Liver (tissue), 9 donors: ENCODE results near the gene PIGR. TPM values are rescaled to one million over a fixed set of nuclear protein-coding genes. Genes with fewer than 3 reads are reported as not detected.

Experiments used
- DNase-seq: peaks from one replicate; pipeline ENCODE4 v3.0.0-alpha.2; 2017; ENCODE audit warnings: low spot score
- H3K27ac ChIP-seq, 2 donors: one replicate each; pipeline ENCODE4 v1.7.0; 2013; ENCODE audit warnings: inconsistent platforms in 2 of 2, low read length in 2 of 2, control low read depth in 1 of 2, low read depth in 1 of 2, mild to moderate bottlenecking in 1 of 2
- H3K27me3 ChIP-seq, 4 donors: one replicate each; pipeline versions ENCODE4 v1.6.1 to v1.7.0; 2013; ENCODE audit warnings: low read length in 3 of 4, inconsistent platforms in 1 of 4, mild to moderate bottlenecking in 1 of 4, moderate library complexity in 1 of 4; ENCODE audit not compliant: control insufficient read depth in 4 of 4, insufficient read depth in 4 of 4
- H3K36me3 ChIP-seq, 4 donors: one replicate each; pipeline versions ENCODE4 v1.6.1 to v1.7.0; 2013; ENCODE audit warnings: low read length in 3 of 4, mild to moderate bottlenecking in 3 of 4, low read depth in 1 of 4, moderate library complexity in 1 of 4; ENCODE audit not compliant: control insufficient read depth in 4 of 4, insufficient read depth in 3 of 4
- H3K4me1 ChIP-seq, 4 donors: one replicate each; pipeline versions ENCODE4 v1.6.1 to v1.7.0; 2013; ENCODE audit warnings: low read length in 3 of 4, mild to moderate bottlenecking in 3 of 4, moderate library complexity in 1 of 4; ENCODE audit not compliant: control insufficient read depth in 4 of 4, insufficient read depth in 4 of 4
- H3K4me3 ChIP-seq, 3 donors: one replicate each; pipeline versions ENCODE4 v1.6.1 to v1.7.0; 2013; ENCODE audit warnings: low read length in 3 of 3, control low read depth in 1 of 3, low read depth in 1 of 3, mild to moderate bottlenecking in 1 of 3
- H3K9ac ChIP-seq, 2 donors: one replicate each; pipeline ENCODE4 v1.7.0; 2013; ENCODE audit warnings: low read length in 2 of 2, mild to moderate bottlenecking in 2 of 2, moderate library complexity in 2 of 2, control low read depth in 1 of 2, low read depth in 1 of 2
- H3K9me3 ChIP-seq, 4 donors: one replicate each; pipeline versions ENCODE4 v1.6.1 to v1.7.0; 2013; ENCODE audit warnings: low read length in 3 of 4; ENCODE audit not compliant: control insufficient read depth in 4 of 4
- CTCF ChIP-seq: fragments of 150-350 bp; IDR thresholded peaks from 2 replicates; pipeline ENCODE4 v1.5.1; 2017; ENCODE audit warnings: improper control_type of control experiment, low read depth, low read length; ENCODE audit not compliant: missing input control
- FOXA2 ChIP-seq: IDR thresholded peaks from 2 replicates; pipeline ENCODE4 v1.6.1; 2016; ENCODE audit warnings: antibody characterized with exemption
- HNF4A ChIP-seq, 2 donors: conservative IDR thresholded peaks; 2 replicates each; pipeline ENCODE4 v1.6.1; 2016; ENCODE audit warnings: antibody characterized with exemption in 2 of 2, mild to moderate bottlenecking in 2 of 2
- HNF4G ChIP-seq: IDR thresholded peaks from 2 replicates; pipeline ENCODE4 v1.6.1; 2016; ENCODE audit warnings: antibody characterized with exemption
- RAD21 ChIP-seq, 2 donors: IDR thresholded peaks; 2 replicates each; pipeline ENCODE4 v1.6.1; 2016; ENCODE audit warnings: antibody characterized with exemption in 2 of 2, mild to moderate bottlenecking in 2 of 2
- RXRA ChIP-seq, 2 donors: IDR thresholded peaks; 2 replicates each; pipeline ENCODE4 v1.6.1; 2017 to 2018; ENCODE audit warnings: antibody characterized with exemption in 2 of 2, mild to moderate bottlenecking in 1 of 2
- SP1 ChIP-seq: IDR thresholded peaks from 2 replicates; pipeline ENCODE4 v1.6.1; 2018; ENCODE audit warnings: antibody characterized with exemption, mild to moderate bottlenecking
- ZBTB33 ChIP-seq: IDR thresholded peaks from 2 replicates; pipeline ENCODE4 v1.6.1; 2016; ENCODE audit warnings: antibody characterized with exemption
- WGBS: extraction: QIAGEN DNeasy Blood & Tissue Kit; methylation state at CpG from one replicate; pipeline ENCODE4 v1.1.7; 2013; 5-methylcytosine and 5-hydroxymethylcytosine counted together
- polyA plus RNA-seq, 2 donors: library from polyadenylated mRNA; stranded (reverse) in 1 of 2; unstranded in 1 of 2; fragments of 200-250 nt in 1 of 2; fragments of >200 nt in 1 of 2; fragmentation: Nextera tagmentation in 1 of 2; extraction: Ambion mirVana in 1 of 2; gene quantifications; one replicate each; pipeline versions ENCODE4 v1.2.1 to v1.2.3, GENCODE V29; 2013 to 2015
- total RNA-seq, 2 donors: library from RNA; depleted of rRNA; stranded (reverse); fragments of >200 nt; gene quantifications; one replicate each; pipeline ENCODE4 v1.2.3, GENCODE V29; 2014
- donor health status: healthy.
- donor health status: healthy.
- donor health status: healthy.
- donor health status: healthy.
- donor health status: healthy.

PIGR gene
- total and polyA plus RNA-seq, 4 donors = 0.09 to 43.3 (median 14.1) TPM

- no peak for TF ChIP-seq ZBTB33
- no peak for TF ChIP-seq SP1
Measured at GRCh38 chr1:206937425-206937824, 8.8 kb downstream of the PIGR start (continued).

GRCh38 chr1:206935491-206936067, 10.7 kb downstream of the PIGR start:
- Histone ChIP-seq H3K4me1 (no peaks in the 10 kb centered on the region), H3K9ac (no peak overlapping the region), H3K9me3 (no peaks in the 10 kb centered on the region), H3K27ac (no peak overlapping the region), H3K27me3 (no peaks in the 10 kb centered on the region), H3K4me3 (no peak overlapping the region), H3K36me3 (peaks cover 0 to 2% (median 0%) of the 10 kb centered on the region in 4 donors)
- DNase-seq = peak; percentile 82
- WGBS = 48% methylated on average over 19 of the region's 19 CpGs
- TF ChIP-seq RXRA (IDR thresholded peaks at IDR 0.05) (peak in 1 of 2 donors; percentile 23), CTCF (peak; percentile 99), HNF4A (conservative IDR thresholded peaks at IDR 0.05) (no peak), HNF4G (no peak), RAD21 (IDR thresholded peaks at IDR 0.05) (peak; percentile 96 to 99)

GRCh38 chr1:206933333-206933945, 12.8 kb downstream of the PIGR start:
- 78% methylated on average over 8 of the region's 8 CpGs for WGBS
- peak; percentile 48 to 75 for TF ChIP-seq RAD21 (IDR thresholded peaks at IDR 0.05)
- TF ChIP-seq FOXA2 = no peak
- TF ChIP-seq CTCF = peak; percentile 60
- H3K9ac ChIP-seq = no peak overlapping the region
- H3K27ac ChIP-seq = no peak overlapping the region
- H3K4me1 ChIP-seq = no peaks in the 10 kb centered on the region
- no peaks in the 10 kb centered on the region for H3K27me3 ChIP-seq
- no peaks in the 10 kb centered on the region for H3K9me3 ChIP-seq
- no peak overlapping the region for H3K4me3 ChIP-seq
- H3K36me3 ChIP-seq = peaks cover 0 to 7% (median under 1%) of the 10 kb centered on the region in 4 donors
- peak; percentile 70 for DNase-seq
